ENCODE data around the gene ULK1.

Gene ULK1

GRCh38 chr12:131914179-131914702, 19.8 kb downstream of the ULK1 start (continued):
- TF ChIP-seq ZNF302 (tag by site-specific recombination; IDR thresholded peaks at IDR 0.05; ENCODE audit: low read depth): no peak

GRCh38 chr12:131915000-131915689, 20.7 kb downstream of the ULK1 start:
- TF ChIP-seq EGR2 (tag by site-specific recombination; IDR thresholded peaks at IDR 0.05; ENCODE audit: low read depth) (peak; percentile 55; the same call in 1 of the 2 replicates), ZFHX2 (tag by site-specific recombination; conservative IDR thresholded peaks at IDR 0.05) (peak; percentile 33; the same call in 1 of the 2 replicates), ZNF670 (tag by site-specific recombination; IDR thresholded peaks at IDR 0.05; ENCODE audit: low read depth) (no peak), AEBP2 (tag by site-specific recombination; IDR thresholded peaks at IDR 0.05; ENCODE audit: borderline replicate concordance) (no peak)
- ChIA-PET CTCF (interaction anchor here (1.8 kb wide), 1 partner anchor 71 kb away, joined by 4 read pairs; no protein-coding TSS in a partner anchor), POLR2A (no interaction called here)
- Histone ChIP-seq H3K27ac (ENCODE audit: extremely low read depth, low read depth, low read length) (no peak overlapping the region), H3K9me3 (ENCODE audit: control insufficient read depth, insufficient read depth, low read depth, low read length) (no peaks in the 10 kb centered on the region), H3K4me3 (ENCODE audit: low read depth, low read length) (no peak overlapping the region), H3K36me3 (ENCODE audit: control insufficient read depth in 2 of 2, insufficient read depth in 1 of 2, low read length in 2 of 2) (peaks cover 0 to 87% of the 10 kb centered on the region in 2 experiments; a peak in 2 of 3 replicates), H3K4me1 (ENCODE audit: control insufficient read depth, insufficient read depth, low read length) (peaks cover 5% of the 10 kb centered on the region)

- Histone ChIP-seq H3K9me3 (ENCODE audit: control insufficient read depth, insufficient read depth, low read depth, low read length) (no peaks in the 10 kb centered on the region), H3K36me3 (ENCODE audit: control insufficient read depth in 2 of 2, insufficient read depth in 1 of 2, low read length in 2 of 2) (peaks cover 0 to 87% of the 10 kb centered on the region in 2 experiments; a peak in 2 of 3 replicates), H3K27ac (ENCODE audit: extremely low read depth, low read depth, low read length) (no peak overlapping the region), H3K4me3 (ENCODE audit: low read depth, low read length) (no peak overlapping the region), H3K4me1 (ENCODE audit: control insufficient read depth, insufficient read depth, low read length) (peaks cover 5% of the 10 kb centered on the region)
- TF ChIP-seq KLF10 (tag by site-specific recombination; IDR thresholded peaks at IDR 0.05) (no peak), GLIS2 (tag by site-specific recombination; IDR thresholded peaks at IDR 0.05) (peak; percentile 69; the same call in 1 of the 2 replicates), ZNF335 (tag by site-specific recombination; conservative IDR thresholded peaks at IDR 0.05) (no peak), ZNF211 (tag by site-specific recombination; IDR thresholded peaks at IDR 0.05; ENCODE audit: low read depth) (no peak), ZNF791 (tag by site-specific recombination; IDR thresholded peaks at IDR 0.05) (no peak), MEIS1 (CRISPR knock-in tag; IDR thresholded peaks at IDR 0.05; ENCODE audit: borderline replicate concordance) (no peak), ZXDB (tag by site-specific recombination; IDR thresholded peaks at IDR 0.05) (no peak), HIC1 (tag by site-specific recombination; IDR thresholded peaks at IDR 0.05) (peak; percentile 40; the same call in 1 of the 2 replicates), ZNF292 (tag by site-specific recombination; IDR thresholded peaks at IDR 0.05; ENCODE audit: borderline replicate concordance, low read depth) (no peak)
- CTCF ChIA-PET: interaction anchor here (1.8 kb wide), 1 partner anchor 72 kb away, joined by 4 read pairs; no protein-coding TSS in a partner anchor
- POLR2A ChIA-PET: no interaction called here
These were observed 21.4 kb downstream of the ULK1 start for GRCh38 chr12:131915823-131916222.
